RCC 7860 (cell line): ENCODE results near the gene FXR1.
A peak's percentile ranks its signal among the peaks of the same experiment; 100 is the strongest.
"Not testable (repeated sequence)": the region's sequence is repeated elsewhere in the genome, so short reads cannot be mapped to it uniquely, and the experiment has no call there.

Experiments used
- DNase-seq: peaks from one replicate; pipeline ENCODE4 v3.0.0-alpha.2; 2015; ENCODE audit warnings: low spot score
- FAIRE-seq: peaks from 2 replicates; lab custom pipeline; 2012; peaks lifted over from hg19 to GRCh38; lab: Jason Lieb, UNC

Gene FXR1

GRCh38 chr3:180932819-180933218 lies 20.3 kb downstream of the FXR1 start:
- FAIRE-seq (no peak), DNase-seq (no peak)

GRCh38 chr3:180934638-180935037 lies 22.2 kb downstream of the FXR1 start:
- FAIRE-seq = peak; percentile 30
- DNase-seq = no peak

GRCh38 chr3:180940826-180941225 lies 28.4 kb downstream of the FXR1 start:
- FAIRE-seq (no peak), DNase-seq (no peak)

GRCh38 chr3:180947761-180948390 lies 35.4 kb downstream of the FXR1 start:
- no peak for FAIRE-seq
- no peak for DNase-seq

- FAIRE-seq (no peak), DNase-seq (no peak)
These were observed 47.2 kb downstream of the FXR1 start for GRCh38 chr3:180959691-180960090.

- FAIRE-seq (no peak), DNase-seq (no peak)
These were observed 48.6 kb downstream of the FXR1 start for GRCh38 chr3:180961087-180961486.

- FAIRE-seq (no peak), DNase-seq (no peak)
These were observed 49.1 kb downstream of the FXR1 start for GRCh38 chr3:180961552-180961951.

- DNase-seq = no peak
- no peak for FAIRE-seq
These were observed 50.1 kb downstream of the FXR1 start for GRCh38 chr3:180962530-180962929.

- FAIRE-seq (no peak), DNase-seq (no peak)
These were observed 58.5 kb downstream of the FXR1 start for GRCh38 chr3:180970931-180971330.

- peak; percentile 18 for FAIRE-seq
- no peak for DNase-seq
These were observed 61.1 kb downstream of the FXR1 start for GRCh38 chr3:180973543-180973942.

GRCh38 chr3:180974286-180974685 lies 61.8 kb downstream of the FXR1 start:
- FAIRE-seq = no peak
- no peak for DNase-seq

GRCh38 chr3:180977498-180977897 lies 65.0 kb downstream of the FXR1 start:
- DNase-seq (no peak), FAIRE-seq (no peak)

- no peak for FAIRE-seq
- DNase-seq = no peak
These were observed 67.5 kb downstream of the FXR1 start for GRCh38 chr3:180979961-180980360.

GRCh38 chr3:180980611-180981010 lies 68.1 kb downstream of the FXR1 start:
- DNase-seq = no peak
- no peak for FAIRE-seq

GRCh38 chr3:180981912-180982311 lies 69.4 kb downstream of the FXR1 start:
- DNase-seq (no peak), FAIRE-seq (no peak)

- FAIRE-seq = no peak
These were observed 70.7 kb downstream of the FXR1 start for GRCh38 chr3:180983136-180983535.

GRCh38 chr3:180986366-180986765 lies 73.9 kb downstream of the FXR1 start:
- DNase-seq, FAIRE-seq: not testable (repeated sequence)

More at GRCh38 chr3:180983136-180983535, 70.7 kb downstream of the FXR1 start:
- DNase-seq = no peak

- no peak for FAIRE-seq
- DNase-seq = no peak
These were observed 74.9 kb downstream of the FXR1 start for GRCh38 chr3:180987344-180987743.

- FAIRE-seq (peak; percentile 83), DNase-seq (peak; percentile 91)
These were observed 77.1 kb downstream of the FXR1 start, which contains the start of gene DNAJC19 for GRCh38 chr3:180989291-180990163. Gene DNAJC19 (minus strand): TSS chr3:180989736. CDS start chr3:180989602, 134 bp downstream.

GRCh38 chr3:180990505-180990904 lies 78.0 kb downstream of the FXR1 start:
- no peak for DNase-seq
- FAIRE-seq = no peak

- FAIRE-seq = no peak
These were observed 84.0 kb downstream of the FXR1 start for GRCh38 chr3:180996415-180996932.

GRCh38 chr3:181002331-181002730 lies 89.9 kb downstream of the FXR1 start:
- not testable (repeated sequence) for DNase-seq, FAIRE-seq

More at GRCh38 chr3:180996415-180996932, 84.0 kb downstream of the FXR1 start:
- no peak for DNase-seq
